GM19238 (cell line): ENCODE measurements around the gene CADM1.

ENCODE experiments used
- DNase-seq: peaks from one replicate; pipeline ENCODE4 v3.0.0; 2011; ENCODE audit warnings: low spot score; ENCODE audit not compliant: insufficient read length

The CADM1 gene

DNA sequence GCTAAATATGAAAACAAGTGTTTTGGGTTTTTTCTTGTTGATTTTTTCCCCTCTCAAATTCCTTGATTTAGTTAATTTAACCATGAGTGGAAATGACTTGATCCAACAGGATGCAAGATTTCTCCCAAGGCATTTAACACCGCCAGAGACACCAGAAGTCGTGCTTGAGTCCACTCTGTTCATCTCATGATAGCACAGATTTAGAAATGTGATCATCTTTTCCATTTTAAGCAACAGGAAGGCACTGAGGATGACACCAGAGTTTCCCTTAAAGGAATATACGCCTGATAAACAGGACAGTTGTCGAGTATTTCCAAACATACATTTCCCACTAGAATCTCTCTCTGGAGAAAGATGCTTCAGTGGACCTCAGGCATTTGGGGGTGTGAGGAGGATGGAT lies 318.7 kb downstream of the CADM1 start:
- no peak for DNase-seq

DNA sequence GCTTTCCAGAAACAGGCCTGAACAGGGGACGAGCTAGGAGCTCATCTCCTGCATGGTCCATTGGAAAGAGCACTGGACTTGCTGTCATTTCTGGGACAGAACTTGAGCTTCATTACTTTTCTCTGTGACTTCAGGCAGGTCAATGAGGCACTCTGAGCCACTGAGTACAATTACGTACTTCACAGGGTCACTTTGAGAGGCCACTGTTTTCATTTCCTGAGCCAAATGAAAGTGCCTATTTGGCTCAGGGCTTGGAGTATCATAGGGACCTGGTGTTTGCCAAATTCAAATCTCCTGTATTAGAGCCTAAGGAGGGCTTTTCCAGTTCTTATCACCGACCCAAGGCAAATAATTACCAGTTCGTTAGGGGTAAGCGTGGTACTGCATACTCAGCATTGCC lies 319.3 kb downstream of the CADM1 start:
- DNase-seq: no peak

DNA sequence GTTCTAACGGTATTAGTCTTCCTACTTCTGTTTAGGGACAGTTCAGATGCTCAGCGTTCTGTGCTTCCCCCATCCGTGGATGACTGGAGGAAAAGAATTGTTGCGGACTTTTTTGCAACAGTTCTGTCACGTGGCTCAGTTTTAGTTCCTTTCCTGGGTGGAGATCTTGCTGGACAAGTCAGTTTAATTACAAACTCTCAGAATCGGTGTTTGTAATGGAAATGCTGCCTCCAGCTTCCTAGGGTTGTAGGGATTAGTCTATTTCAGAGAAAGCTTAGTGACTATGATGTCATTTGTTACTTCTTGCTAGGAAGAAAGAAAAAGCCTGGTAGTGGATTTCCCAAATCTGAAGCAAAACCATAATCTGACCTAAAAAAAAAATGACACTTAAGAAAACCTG lies 320.4 kb downstream of the CADM1 start:
- DNase-seq: no peak

GRCh38 chr11:115183136-115183535 lies 321.1 kb downstream of the CADM1 start:
- no peak for DNase-seq

- no peak for DNase-seq
These were observed 321.8 kb downstream of the CADM1 start for GRCh38 chr11:115182282-115182955.

DNA sequence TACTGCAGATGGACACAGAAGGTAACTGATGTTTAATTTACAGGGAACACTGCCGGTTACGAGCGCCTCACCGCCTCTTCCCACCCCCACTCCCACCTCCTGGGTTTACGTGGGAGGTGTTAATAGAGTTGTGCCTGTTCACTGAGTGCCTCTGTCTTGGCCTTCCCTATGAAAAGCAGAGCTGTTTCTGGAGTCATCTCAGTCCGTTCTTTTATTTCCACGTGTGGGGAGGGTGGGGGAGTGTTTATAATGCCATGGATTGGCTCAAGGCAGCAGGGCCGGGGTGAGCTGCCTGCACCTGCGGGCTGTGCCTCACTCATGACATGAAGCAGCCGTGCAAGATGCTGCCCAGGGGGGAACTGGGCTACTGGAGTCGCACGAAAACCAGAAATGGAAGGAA lies 322.7 kb downstream of the CADM1 start:
- DNase-seq: no peak

DNA sequence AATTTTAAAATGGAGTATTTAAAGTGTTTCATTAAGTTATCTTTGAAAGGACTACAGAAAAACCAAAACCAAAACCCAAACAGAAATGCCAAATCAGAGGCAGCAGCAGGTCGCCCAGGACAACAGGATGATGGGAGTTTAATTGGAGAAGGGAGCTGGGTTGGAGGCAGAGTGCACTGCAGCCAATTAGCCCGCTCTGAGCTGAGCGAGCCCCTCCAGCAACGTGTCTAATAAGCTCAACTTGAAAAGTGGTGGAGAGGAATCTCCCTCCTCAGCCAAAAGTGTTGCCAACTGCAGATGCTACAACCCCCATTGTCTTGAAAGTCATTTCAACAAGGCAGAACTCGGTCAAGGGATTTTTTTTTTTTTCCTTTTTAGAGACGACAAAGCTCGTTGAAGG lies 323.9 kb downstream of the CADM1 start:
- DNase-seq: no peak

DNA sequence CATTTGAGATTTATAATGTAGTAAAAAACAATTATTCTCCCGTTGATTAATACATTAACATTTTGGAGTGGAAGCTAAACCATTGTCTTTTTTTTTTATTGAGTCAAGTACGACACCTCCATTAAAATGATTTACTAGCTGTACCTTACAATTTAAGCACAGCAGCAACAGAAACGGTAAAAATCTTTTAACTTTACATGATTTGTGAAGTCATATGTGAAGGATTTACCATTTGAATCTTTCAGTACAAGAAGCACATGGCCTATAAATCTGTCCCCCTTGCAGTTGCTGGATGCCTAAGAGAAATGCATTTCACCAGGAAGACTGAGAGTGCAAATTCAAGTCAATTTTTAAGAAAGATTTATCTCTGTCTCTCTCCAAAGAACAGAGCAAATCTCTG lies 324.6 kb downstream of the CADM1 start:
- no peak for DNase-seq

DNA sequence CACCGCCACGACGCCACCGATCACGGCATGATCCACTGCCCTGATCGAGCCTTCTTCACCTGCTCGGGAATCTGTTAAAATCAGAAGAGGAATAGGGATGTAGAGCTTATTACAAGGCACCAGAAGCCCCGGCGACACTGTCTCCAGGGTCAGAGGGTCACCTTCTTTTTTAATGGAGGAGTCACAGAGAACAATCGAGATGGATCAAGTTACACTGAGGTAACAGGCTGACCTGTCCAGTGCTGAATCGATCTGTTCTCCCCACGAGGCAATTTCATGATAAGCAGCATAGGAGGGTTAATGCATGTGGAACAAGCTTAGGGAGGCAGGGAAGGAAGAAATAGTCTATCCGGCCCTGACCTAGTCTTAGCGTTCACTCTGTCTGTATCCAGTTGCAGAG lies 325.5 kb downstream of the CADM1 start:
- no peak for DNase-seq

DNA sequence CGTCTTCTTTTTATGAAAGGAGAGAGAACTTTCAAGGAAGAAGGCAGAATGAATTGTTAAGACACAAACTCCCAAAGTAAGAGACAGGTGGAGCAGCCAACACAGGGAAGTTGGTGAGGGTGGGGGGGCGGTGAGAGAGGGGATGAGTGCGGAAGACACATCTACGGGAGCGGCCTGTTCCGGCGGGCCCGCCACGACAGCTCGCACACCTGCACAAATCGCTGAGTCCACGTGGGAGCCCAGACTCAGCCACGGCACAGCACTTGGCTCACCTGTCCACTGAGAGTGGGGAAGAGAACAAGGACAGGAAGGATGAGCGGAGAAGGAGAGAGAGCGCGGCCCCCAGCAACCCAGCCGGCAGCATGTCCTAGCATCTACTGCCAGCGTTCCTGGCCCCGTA lies 331.1 kb downstream of the CADM1 start:
- no peak for DNase-seq

DNA sequence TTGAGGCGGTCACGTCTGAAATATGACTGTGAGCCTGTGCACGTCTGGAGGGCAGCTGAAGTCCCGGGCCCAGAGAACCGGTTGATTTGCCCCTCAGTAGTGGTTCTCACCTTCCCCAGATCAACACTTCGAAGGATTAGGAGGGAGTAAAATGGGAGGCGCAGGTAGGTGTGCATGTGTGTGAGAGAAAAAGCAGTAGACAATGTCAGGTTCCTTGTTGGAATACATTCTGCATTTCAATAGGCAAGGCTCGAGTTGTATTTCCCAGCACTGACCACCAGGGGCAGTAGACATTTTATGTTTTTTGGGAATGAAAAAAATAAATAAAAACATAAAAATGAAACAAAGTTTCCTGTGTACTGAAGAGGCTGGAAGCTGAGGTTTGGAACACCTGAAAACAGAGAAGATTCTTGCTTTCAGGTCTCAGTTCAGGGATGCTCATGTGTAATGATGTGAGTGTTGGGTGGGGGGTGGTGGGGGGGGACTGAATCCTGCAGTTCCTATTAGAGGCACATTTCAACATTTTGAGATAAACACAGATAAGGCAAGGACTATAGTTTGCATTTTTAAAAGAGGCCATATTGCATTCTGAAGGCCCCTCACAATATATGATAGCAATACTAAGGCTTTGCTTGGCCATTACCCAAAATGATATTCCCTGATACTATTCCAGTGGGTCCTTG lies 333.9 kb downstream of the CADM1 start:
- DNase-seq: no peak

GRCh38 chr11:115169251-115169650 lies 335.0 kb downstream of the CADM1 start:
- DNase-seq: no peak

GRCh38 chr11:115168686-115169085 lies 335.5 kb downstream of the CADM1 start:
- no peak for DNase-seq

GRCh38 chr11:115168229-115168671 lies 336.0 kb downstream of the CADM1 start:
- no peak for DNase-seq

DNA sequence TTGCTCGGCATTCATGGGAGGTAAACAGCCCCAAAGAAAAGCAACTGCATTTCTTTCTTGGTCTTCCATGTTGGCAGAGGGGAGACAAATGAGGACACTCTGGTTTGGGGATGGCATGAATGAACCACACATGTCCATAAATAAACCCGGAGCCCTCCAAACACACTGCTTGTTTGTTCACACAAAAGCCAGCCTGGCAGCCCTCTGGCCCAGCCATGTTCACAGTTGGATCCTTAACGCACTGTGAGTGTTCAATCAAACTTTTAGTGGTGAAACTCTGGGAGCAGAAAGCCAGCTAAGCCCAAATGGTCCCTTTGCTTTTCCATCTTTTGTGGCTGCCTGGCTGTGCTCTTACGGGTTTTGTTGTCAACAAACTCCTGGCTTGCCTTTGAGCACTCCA lies 336.8 kb downstream of the CADM1 start:
- DNase-seq: no peak

- DNase-seq: no peak
These were observed 337.4 kb downstream of the CADM1 start for GRCh38 chr11:115166820-115167219.

DNA sequence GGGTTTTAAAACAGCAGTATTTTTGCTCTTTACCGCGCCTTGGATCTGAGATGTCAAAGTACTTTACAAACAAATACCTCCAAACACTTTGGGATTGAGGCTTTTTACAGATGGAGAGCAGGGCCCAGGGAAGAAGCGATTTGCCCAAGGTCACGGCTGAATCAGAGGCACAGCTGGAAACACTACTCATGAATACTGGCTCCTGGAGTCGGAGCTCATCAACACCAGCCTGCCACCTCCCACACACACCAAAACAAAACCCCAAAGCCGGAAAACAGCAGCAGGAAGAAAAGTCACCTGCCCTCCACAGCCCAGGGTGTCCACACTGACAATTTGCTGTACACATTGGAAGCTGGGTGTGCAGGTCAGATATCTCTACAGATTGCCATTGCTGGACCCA lies 339.4 kb downstream of the CADM1 start:
- DNase-seq: no peak

- no peak for DNase-seq
These were observed 341.3 kb downstream of the CADM1 start for GRCh38 chr11:115162919-115163318.

DNA sequence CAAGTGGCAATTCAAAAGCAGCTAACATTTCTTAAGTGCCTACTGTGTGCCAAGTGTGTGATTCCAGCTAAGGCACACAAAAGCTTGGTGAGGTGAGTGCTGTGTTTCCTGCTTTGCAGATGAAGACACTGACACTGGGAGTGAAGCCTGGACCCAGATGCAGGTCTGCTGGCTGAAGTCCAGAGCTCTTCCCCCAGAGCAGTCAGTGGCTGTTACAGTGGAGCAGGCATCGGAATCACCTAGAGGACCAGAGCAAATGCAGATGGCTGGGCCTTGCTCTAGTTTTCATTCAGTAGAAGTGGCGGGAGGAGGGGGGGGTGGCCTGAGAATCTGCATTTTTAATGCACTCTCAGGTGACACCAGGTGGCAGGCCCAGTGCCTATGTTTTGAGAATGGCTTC lies 342.3 kb downstream of the CADM1 start:
- DNase-seq: no peak

- no peak for DNase-seq
These were observed 345.0 kb downstream of the CADM1 start for GRCh38 chr11:115159207-115159606.

- DNase-seq: no peak
These were observed 346.2 kb downstream of the CADM1 start for GRCh38 chr11:115158053-115158452.

DNA sequence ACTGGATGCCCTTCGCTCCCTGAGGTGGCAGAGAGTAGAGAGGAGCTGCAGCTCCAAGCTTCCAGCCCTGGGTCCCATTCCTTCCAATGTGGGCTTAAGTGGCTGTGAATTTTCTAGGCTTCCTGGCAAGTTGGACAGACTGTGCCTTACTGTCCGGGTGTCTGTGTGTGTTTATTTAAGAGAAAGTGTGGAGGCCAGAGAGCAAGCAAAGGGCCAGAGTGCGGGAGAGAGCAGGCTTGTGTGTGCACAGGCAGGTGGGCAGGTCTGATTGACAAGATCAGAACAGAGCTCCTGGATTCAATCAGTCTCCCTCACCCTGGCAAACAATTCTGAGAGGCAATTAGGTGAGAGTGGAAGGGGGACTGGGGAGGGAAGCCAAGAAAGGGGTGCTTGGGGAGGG lies 347.0 kb downstream of the CADM1 start:
- DNase-seq: no peak

DNA sequence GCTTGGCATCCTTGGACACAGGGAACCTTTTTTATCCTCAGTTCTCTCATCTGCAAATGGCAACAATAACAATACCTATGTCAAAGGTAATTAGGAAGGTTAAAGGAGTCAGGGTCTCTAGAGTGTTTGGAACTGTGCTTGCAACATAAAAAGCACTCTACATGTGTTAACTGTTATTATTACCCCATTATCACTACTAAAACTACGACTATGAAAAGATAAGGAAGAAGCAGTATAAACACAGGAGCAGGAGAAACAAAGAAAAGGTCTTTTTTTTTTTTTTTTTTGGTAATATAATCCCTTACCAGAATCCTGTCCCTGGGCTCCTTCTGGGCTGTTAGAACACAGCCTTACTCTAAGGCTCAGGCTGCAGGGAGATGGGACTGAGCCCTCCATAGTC lies 348.2 kb downstream of the CADM1 start:
- DNase-seq: no peak
